ENCODE measurements around the gene SPDEF. TPM values are rescaled to one million over a fixed set of nuclear protein-coding genes. Genes with fewer than 3 reads are reported as not detected.

Gene SPDEF
- polyA plus RNA-seq, 1 experiment = 0.04 TPM

DNA sequence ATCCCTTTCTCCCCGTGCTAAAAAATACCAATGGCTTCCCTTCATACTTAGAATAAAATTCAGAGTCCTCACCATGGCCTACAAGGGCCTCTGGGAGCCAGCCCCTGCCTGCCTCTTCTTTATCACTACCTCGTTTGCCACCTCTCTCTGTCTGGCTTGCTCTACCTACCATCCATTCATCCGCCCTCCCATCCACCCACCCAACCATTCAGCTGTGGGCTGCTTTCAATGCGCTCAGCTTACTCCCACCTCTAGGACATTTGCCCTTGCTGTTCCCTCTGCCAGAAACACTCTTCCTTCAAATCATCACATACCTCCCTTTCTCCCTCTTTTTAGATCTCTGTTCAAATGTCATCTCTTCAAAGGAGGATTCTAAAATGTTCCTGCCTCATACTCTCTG is 45.8 kb downstream of the SPDEF start:
- no peak for DNase-seq (ENCODE audit: low read depth, low spot score)
- Histone ChIP-seq H3K4me3 (ENCODE audit: low read depth, low read length) (no peak overlapping the region), H3K9me3 (ENCODE audit: control insufficient read depth, insufficient read depth, low read length) (no peaks in the 10 kb centered on the region), H3K27ac (ENCODE audit: low read depth, low read length) (no peak overlapping the region), H3K27me3 (ENCODE audit: control insufficient read depth, insufficient read depth, low read length) (peaks cover 36% of the 10 kb centered on the region)
- POLR2A ChIA-PET = no interaction called here
- TF ChIP-seq, protein P1, sequence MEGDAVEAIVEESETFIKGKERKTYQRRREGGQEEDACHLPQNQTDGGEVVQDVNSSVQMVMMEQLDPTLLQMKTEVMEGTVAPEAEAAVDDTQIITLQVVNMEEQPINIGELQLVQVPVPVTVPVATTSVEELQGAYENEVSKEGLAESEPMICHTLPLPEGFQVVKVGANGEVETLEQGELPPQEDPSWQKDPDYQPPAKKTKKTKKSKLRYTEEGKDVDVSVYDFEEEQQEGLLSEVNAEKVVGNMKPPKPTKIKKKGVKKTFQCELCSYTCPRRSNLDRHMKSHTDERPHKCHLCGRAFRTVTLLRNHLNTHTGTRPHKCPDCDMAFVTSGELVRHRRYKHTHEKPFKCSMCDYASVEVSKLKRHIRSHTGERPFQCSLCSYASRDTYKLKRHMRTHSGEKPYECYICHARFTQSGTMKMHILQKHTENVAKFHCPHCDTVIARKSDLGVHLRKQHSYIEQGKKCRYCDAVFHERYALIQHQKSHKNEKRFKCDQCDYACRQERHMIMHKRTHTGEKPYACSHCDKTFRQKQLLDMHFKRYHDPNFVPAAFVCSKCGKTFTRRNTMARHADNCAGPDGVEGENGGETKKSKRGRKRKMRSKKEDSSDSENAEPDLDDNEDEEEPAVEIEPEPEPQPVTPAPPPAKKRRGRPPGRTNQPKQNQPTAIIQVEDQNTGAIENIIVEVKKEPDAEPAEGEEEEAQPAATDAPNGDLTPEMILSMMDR (IDR thresholded peaks at IDR 0.05; ENCODE audit: low read depth, low read length) = no peak
- CTCF ChIA-PET = interaction anchor here (0.6 kb wide), 1 partner anchor 19 kb away, joined by 3 read pairs; no protein-coding TSS in a partner anchor

DNA sequence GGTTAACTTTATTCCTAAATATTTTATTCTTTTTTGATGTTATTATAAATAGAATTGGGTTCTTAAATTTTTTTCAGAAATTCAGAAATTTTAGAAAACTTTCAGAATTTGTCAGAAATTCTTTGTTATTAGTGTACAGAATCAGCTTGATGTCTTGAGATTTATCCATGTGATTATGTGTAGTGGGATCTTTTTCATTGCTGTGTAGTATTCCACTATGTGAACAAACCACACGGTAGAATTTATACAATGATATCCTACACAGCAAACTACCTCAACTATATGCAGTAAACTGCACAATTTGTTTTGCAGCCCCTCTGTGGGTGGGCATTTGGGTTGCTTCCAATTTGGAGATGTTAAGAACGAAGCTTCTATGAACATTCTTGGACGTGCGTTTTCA is 46.3 kb downstream of the SPDEF start:
- TF ChIP-seq, protein P1 (IDR thresholded peaks at IDR 0.05; ENCODE audit: low read depth, low read length) = no peak
- Histone ChIP-seq H3K9me3 (ENCODE audit: control insufficient read depth, insufficient read depth, low read length) (no peaks in the 10 kb centered on the region), H3K27ac (ENCODE audit: low read depth, low read length) (no peak overlapping the region), H3K4me3 (ENCODE audit: low read depth, low read length) (no peak overlapping the region), H3K27me3 (ENCODE audit: control insufficient read depth, insufficient read depth, low read length) (peaks cover 31% of the 10 kb centered on the region)
- CTCF ChIA-PET = interaction anchor here (0.6 kb wide), 1 partner anchor 18 kb away, joined by 3 read pairs; no protein-coding TSS in a partner anchor
- POLR2A ChIA-PET = no interaction called here
- no peak for DNase-seq (ENCODE audit: low read depth, low spot score)

DNA sequence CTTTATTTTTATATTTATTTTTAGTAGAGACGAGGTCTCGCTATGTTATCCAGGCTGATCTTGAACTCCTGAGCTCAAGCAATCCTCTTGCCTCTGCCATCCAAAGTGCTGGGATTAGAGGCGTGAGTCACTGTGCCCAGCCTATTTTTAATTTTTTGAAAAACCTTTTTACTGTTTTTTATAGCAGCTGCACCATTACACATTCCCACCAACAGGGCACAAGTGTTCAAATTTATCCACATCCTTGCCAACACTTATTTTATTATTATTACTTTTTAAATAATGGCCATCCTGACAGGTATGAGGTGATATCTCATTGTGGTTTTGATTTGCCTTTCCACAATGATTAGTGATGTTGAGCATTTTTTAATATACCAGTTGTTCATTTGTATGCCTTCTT is 47.7 kb downstream of the SPDEF start:
- H3K9me3 ChIP-seq (ENCODE audit: control insufficient read depth, insufficient read depth, low read length) = no peaks in the 10 kb centered on the region

DNA sequence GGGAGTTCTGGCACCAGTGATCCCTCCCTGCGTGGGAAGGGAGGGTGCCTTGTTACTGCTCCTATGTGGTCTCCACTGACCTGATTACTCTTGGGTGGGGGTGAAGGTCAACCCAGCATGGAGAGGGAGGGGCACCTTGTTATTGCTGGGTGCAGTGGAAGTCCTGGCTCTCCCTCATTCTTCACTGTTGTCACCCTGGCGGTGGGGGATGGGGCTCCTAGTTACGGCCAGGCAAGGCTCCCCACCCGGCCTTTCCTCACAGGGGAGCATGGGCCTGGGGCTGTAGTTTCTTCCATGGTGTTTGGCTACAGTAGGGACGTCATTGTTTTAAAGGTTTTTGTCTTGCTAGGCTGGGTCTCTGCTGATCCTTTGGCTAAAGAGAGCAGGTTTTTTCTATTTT is 49.4 kb downstream of the SPDEF start:
- POLR2A ChIA-PET = no interaction called here
- no peak overlapping the region for H3K27ac ChIP-seq (ENCODE audit: low read depth, low read length)
- DNase-seq (ENCODE audit: low read depth, low spot score) = no peak
- CTCF ChIA-PET = no interaction called here
- peaks cover 14% of the 10 kb centered on the region for H3K27me3 ChIP-seq (ENCODE audit: control insufficient read depth, insufficient read depth, low read length)
- H3K9me3 ChIP-seq (ENCODE audit: control insufficient read depth, insufficient read depth, low read length) = peaks cover 10% of the 10 kb centered on the region
- H3K4me3 ChIP-seq (ENCODE audit: low read depth, low read length) = no peak overlapping the region
- TF ChIP-seq, protein P1 (IDR thresholded peaks at IDR 0.05; ENCODE audit: low read depth, low read length) = no peak

More for the DNA sequence above, 47.7 kb downstream of the SPDEF start:
- no peak for DNase-seq (ENCODE audit: low read depth, low spot score)
- POLR2A ChIA-PET = no interaction called here
- Histone ChIP-seq H3K27ac (ENCODE audit: low read depth, low read length) (no peak overlapping the region), H3K4me3 (ENCODE audit: low read depth, low read length) (no peak overlapping the region), H3K27me3 (ENCODE audit: control insufficient read depth, insufficient read depth, low read length) (peaks cover 20% of the 10 kb centered on the region)
- CTCF ChIA-PET = interaction anchor here (0.6 to 2.0 kb wide), 3 partner anchors 18 to 345 kb away, joined by 4 to 9 read pairs (median 4); no protein-coding TSS in a partner anchor
- TF ChIP-seq, protein P1 (IDR thresholded peaks at IDR 0.05; ENCODE audit: low read depth, low read length) = peak; percentile 27

DNA sequence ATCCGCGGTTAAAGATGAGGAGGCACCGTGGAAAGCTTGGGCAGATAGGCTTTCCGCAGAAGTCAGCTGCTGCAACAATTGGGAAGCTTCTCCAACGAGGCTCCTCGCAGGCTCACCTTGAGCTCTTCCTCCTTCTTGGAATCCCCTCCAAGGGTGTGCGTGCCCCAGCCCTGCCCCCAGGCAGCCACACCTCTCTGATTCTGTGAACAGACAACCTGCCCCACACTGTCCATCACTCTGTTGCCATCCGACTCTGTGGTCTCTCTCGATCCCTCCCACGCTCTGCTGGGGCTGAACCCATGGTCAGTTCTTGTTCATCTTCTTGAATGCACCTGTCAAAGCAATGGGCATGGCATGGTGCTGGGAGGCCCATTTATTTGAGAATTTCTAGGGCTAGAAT is 58.7 kb downstream of the SPDEF start:
- TF ChIP-seq, protein P1 (IDR thresholded peaks at IDR 0.05; ENCODE audit: low read depth, low read length) = no peak
- H3K27me3 ChIP-seq (ENCODE audit: control insufficient read depth, insufficient read depth, low read length) = peaks cover 2% of the 10 kb centered on the region
- POLR2A ChIA-PET = no interaction called here

More for the DNA sequence above, 58.7 kb downstream of the SPDEF start:
- no peak for DNase-seq (ENCODE audit: low read depth, low spot score)
- Histone ChIP-seq H3K4me3 (ENCODE audit: low read depth, low read length) (no peak overlapping the region), H3K27ac (ENCODE audit: low read depth, low read length) (no peak overlapping the region), H3K9me3 (ENCODE audit: control insufficient read depth, insufficient read depth, low read length) (peaks cover 14% of the 10 kb centered on the region)
- CTCF ChIA-PET = no interaction called here

All from AG04450 (cell line).